Nephron progenitor cell (in vitro differentiated cells): ENCODE data around the gene APOBEC3F.
"Not testable (repeated sequence)": the region's sequence is repeated elsewhere in the genome, so short reads cannot be mapped to it uniquely, and the experiment has no call there.

ENCODE experiments used
- DNase-seq: peaks from one replicate; pipeline ENCODE4 v3.0.0; 2021
- H3K27ac Mint-ChIP-seq: 2 replicates; pipeline ENCODE4 v1.8.0; 2021; ENCODE audit warnings: mild to moderate bottlenecking, moderate library complexity, mixed read lengths
- H3K27me3 Mint-ChIP-seq: 2 replicates; pipeline ENCODE4 v1.8.0; 2021; ENCODE audit warnings: mild to moderate bottlenecking, low read depth, mixed read lengths; ENCODE audit not compliant: poor library complexity
- H3K36me3 Mint-ChIP-seq: 2 replicates; pipeline ENCODE4 v1.8.0; 2021; ENCODE audit warnings: low read depth, mixed read lengths
- H3K4me1 Mint-ChIP-seq: 2 replicates; pipeline ENCODE4 v1.8.0; 2021; ENCODE audit warnings: mixed read lengths
- H3K4me3 Mint-ChIP-seq: 2 replicates; pipeline ENCODE4 v1.8.0; 2021; ENCODE audit warnings: mild to moderate bottlenecking, moderate library complexity, mixed read lengths
- H3K9me3 Mint-ChIP-seq: 2 replicates; pipeline ENCODE4 v1.8.0; 2021; ENCODE audit warnings: mild to moderate bottlenecking, moderate library complexity, mixed read lengths
- CTCF ChIP-seq: fragments of 200-600 bp; sonication (generic); IDR thresholded peaks from 2 replicates; pipeline ENCODE4 v1.5.0; 2021; ENCODE audit warnings: antibody characterized with exemption

Gene APOBEC3F

GRCh38 chr22:39040538-39041296 is at the start of gene APOBEC3F:
TSS of gene APOBEC3F (plus strand) at chr22:39040864. CDS start at chr22:39040961, 97 bp downstream.
- not testable (repeated sequence) for H3K9me3 Mint-ChIP-seq, H3K27me3 Mint-ChIP-seq
- Mint-ChIP-seq H3K27ac (peak within 1 kb of the TSS; percentile 93), H3K4me1 (peaks cover 79% of the 10 kb centered on the region), H3K4me3 (peak within 1 kb of the TSS; percentile 86), H3K36me3 (peaks cover 11% of the 10 kb centered on the region)
- DNase-seq, result peak; percentile 58

- H3K27ac Mint-ChIP-seq, H3K4me3 Mint-ChIP-seq, H3K36me3 Mint-ChIP-seq: not testable (repeated sequence)
- DNase-seq, result peak; percentile 64
- H3K27me3 Mint-ChIP-seq, result peaks cover 28% of the 10 kb centered on the region
- H3K9me3 Mint-ChIP-seq, result peaks cover 12% of the 10 kb centered on the region
- peaks cover 27% of the 10 kb centered on the region for H3K4me1 Mint-ChIP-seq
These were observed 47.7 kb upstream of the APOBEC3F start for GRCh38 chr22:38992871-38993371.

GRCh38 chr22:38996105-38996504 is 44.6 kb upstream of the APOBEC3F start:
- Mint-ChIP-seq H3K27me3 (peaks cover 41% of the 10 kb centered on the region), H3K36me3 (peaks cover 12% of the 10 kb centered on the region), H3K4me3 (no peak overlapping the region), H3K4me1 (peaks cover 27% of the 10 kb centered on the region), H3K9me3 (peaks cover 31% of the 10 kb centered on the region), H3K27ac (no peak overlapping the region)
- no peak for TF ChIP-seq CTCF
- no peak for DNase-seq

- H3K27ac Mint-ChIP-seq, result no peak overlapping the region
- no peak for DNase-seq
- peaks cover 12% of the 10 kb centered on the region for H3K36me3 Mint-ChIP-seq
- no peak for TF ChIP-seq CTCF
- no peak overlapping the region for H3K4me3 Mint-ChIP-seq
- peaks cover 41% of the 10 kb centered on the region for H3K27me3 Mint-ChIP-seq
- H3K4me1 Mint-ChIP-seq, result peaks cover 23% of the 10 kb centered on the region
- H3K9me3 Mint-ChIP-seq, result peaks cover 34% of the 10 kb centered on the region
These were observed 43.1 kb upstream of the APOBEC3F start for GRCh38 chr22:38997518-38997917.

- H3K36me3 Mint-ChIP-seq, result peaks cover 8% of the 10 kb centered on the region
- no peak overlapping the region for H3K4me3 Mint-ChIP-seq
- DNase-seq, result peak; percentile 69
- TF ChIP-seq CTCF, result peak; percentile 72
- peak overlapping the region; percentile 47 for H3K27ac Mint-ChIP-seq
- H3K9me3 Mint-ChIP-seq, result peaks cover 19% of the 10 kb centered on the region
- H3K27me3 Mint-ChIP-seq, result peaks cover 20% of the 10 kb centered on the region
- H3K4me1 Mint-ChIP-seq, result peaks cover 26% of the 10 kb centered on the region
These were observed 37.5 kb upstream of the APOBEC3F start for GRCh38 chr22:39003165-39003638.

GRCh38 chr22:39007177-39007576 is 33.5 kb upstream of the APOBEC3F start:
- TF ChIP-seq CTCF, result no peak
- peaks cover 16% of the 10 kb centered on the region for H3K27me3 Mint-ChIP-seq
- no peak overlapping the region for H3K4me3 Mint-ChIP-seq
- no peaks in the 10 kb centered on the region for H3K9me3 Mint-ChIP-seq
- no peak for DNase-seq
- H3K27ac Mint-ChIP-seq, result no peak overlapping the region
- H3K4me1 Mint-ChIP-seq, result peaks cover 46% of the 10 kb centered on the region
- no peaks in the 10 kb centered on the region for H3K36me3 Mint-ChIP-seq

GRCh38 chr22:39008271-39008850 is 32.3 kb upstream of the APOBEC3F start:
- peaks cover 16% of the 10 kb centered on the region for H3K27me3 Mint-ChIP-seq
- DNase-seq, H3K9me3 Mint-ChIP-seq, H3K36me3 Mint-ChIP-seq, H3K4me3 Mint-ChIP-seq, H3K27ac Mint-ChIP-seq: not testable (repeated sequence)
- H3K4me1 Mint-ChIP-seq, result peaks cover 54% of the 10 kb centered on the region
